ENCODE measurements around the gene TRIM64. TPM values are rescaled to one million over a fixed set of nuclear protein-coding genes. Genes with fewer than 3 reads are reported as not detected.
"Not testable (repeated sequence)": the region's sequence is repeated elsewhere in the genome, so short reads cannot be mapped to it uniquely, and the experiment has no call there.

TRIM64 gene
- total RNA-seq, 1 experiment from 2014 or later: not detected

GRCh38 chr11:89922195-89922660 is 43.6 kb upstream of the TRIM64 start, which contains the start of gene TRIM49D1:
TSS of gene TRIM49D1 (minus strand) at chr11:89922245. CDS start at chr11:89917710, 4,535 bp downstream.
- Histone ChIP-seq H3K23ac (ENCODE audit: insufficient read length, low read depth, low read length) (no peak within 1 kb of the TSS), H2BK5ac (ENCODE audit: insufficient read length, low read length) (no peak within 1 kb of the TSS), H4K5ac (ENCODE audit: insufficient read length, low read depth, low read length) (no peak within 1 kb of the TSS), H2BK120ac (ENCODE audit: low read depth, low read length, poor library complexity, severe bottlenecking) (no peak within 1 kb of the TSS), H3K79me2 (ENCODE audit: insufficient read depth, low read length) (no peaks in the 10 kb centered on the region), H4K8ac (replicated peaks; ENCODE audit: insufficient read length, low read depth, low read length) (no peak within 1 kb of the TSS), H3K27me3 (ENCODE audit: insufficient read depth, low read length) (no peaks in the 10 kb centered on the region), H3K4me2 (ENCODE audit: insufficient read depth, insufficient read length, low read length) (no peak within 1 kb of the TSS), H3K23me2 (ENCODE audit: insufficient read length, low read depth, low read length, poor library complexity, severe bottlenecking) (no peaks in the 10 kb centered on the region), H3K14ac (ENCODE audit: insufficient read depth, low read length) (no peak within 1 kb of the TSS), H3K79me1 (ENCODE audit: insufficient read depth, low read depth, low read length, poor library complexity, severe bottlenecking) (no peaks in the 10 kb centered on the region), H2AFZ (ENCODE audit: low read length) (no peak within 1 kb of the TSS), H3K9ac (ENCODE audit: extremely low read depth, insufficient read length, low read length) (no peak within 1 kb of the TSS), H3K4me1 (ENCODE audit: insufficient read depth, low read length) (no peaks in the 10 kb centered on the region), H2BK12ac (ENCODE audit: insufficient read length, low read depth, low read length) (no peak within 1 kb of the TSS), H3K9me3 (ENCODE audit: control insufficient read depth, low read depth, low read length) (no peaks in the 10 kb centered on the region), H4K91ac (ENCODE audit: insufficient read length, low read depth, low read length) (no peak within 1 kb of the TSS), H3K4ac (ENCODE audit: low read depth, low read length) (no peak within 1 kb of the TSS), H2AK5ac (ENCODE audit: insufficient read length, low read length) (no peak within 1 kb of the TSS), H3K56ac (ENCODE audit: insufficient read length, low read depth, low read length) (no peak within 1 kb of the TSS), H3T11ph (ENCODE audit: low read length) (no peak within 1 kb of the TSS), H2BK20ac (ENCODE audit: low read depth, low read length, poor library complexity, severe bottlenecking) (no peak within 1 kb of the TSS), H3K27ac (ENCODE audit: insufficient read length, low read depth, low read length) (no peak within 1 kb of the TSS), H2BK15ac (ENCODE audit: low read depth, low read length) (no peak within 1 kb of the TSS), H3K18ac (ENCODE audit: insufficient read length, low read depth, low read length) (no peak within 1 kb of the TSS), H4K20me1 (ENCODE audit: control insufficient read depth, insufficient read depth, insufficient read length) (no peaks in the 10 kb centered on the region)
- no peak within 1 kb of the TSS; a peak in 1 of 7 replicates for H3K27ac Mint-ChIP-seq
- no peak within 1 kb of the TSS for H3K4me3 Mint-ChIP-seq
- no peak for DNase-seq
- H3K27me3 Mint-ChIP-seq (ENCODE audit: low read depth): no peaks in the 10 kb centered on the region
- H3K9me3 Mint-ChIP-seq: no peaks in the 10 kb centered on the region
- H3K36me3 Mint-ChIP-seq (ENCODE audit: insufficient read depth in 1 of 3, low read depth in 3 of 3): no peaks in the 10 kb centered on the region
- no peaks in the 10 kb centered on the region for H3K4me1 Mint-ChIP-seq
- TF ChIP-seq CTCF (conservative IDR thresholded peaks at IDR 0.05): no peak
- WGBS (ENCODE audit: extremely low coverage, insufficient read length, low lambda C conversion rate): no CpG with 5 or more reads among the region's 3 CpGs

GRCh38 chr11:89923764-89924163 is 42.1 kb upstream of the TRIM64 start, which contains the start of gene TRIM49D2:
TSS of gene TRIM49D2 (plus strand) at chr11:89924064. CDS start at chr11:89926762, 2,698 bp downstream.
- H3K4me1 ChIP-seq (ENCODE audit: insufficient read depth, low read length); H3K79me1 ChIP-seq (ENCODE audit: insufficient read depth, low read depth, low read length, poor library complexity, severe bottlenecking); H3K27ac ChIP-seq (ENCODE audit: insufficient read length, low read depth, low read length); H2BK20ac ChIP-seq (ENCODE audit: low read depth, low read length, poor library complexity, severe bottlenecking); H3T11ph ChIP-seq (ENCODE audit: low read length); H2BK5ac ChIP-seq (ENCODE audit: insufficient read length, low read length); DNase-seq; H4K5ac ChIP-seq (ENCODE audit: insufficient read length, low read depth, low read length); H3K14ac ChIP-seq (ENCODE audit: insufficient read depth, low read length); H3K56ac ChIP-seq (ENCODE audit: insufficient read length, low read depth, low read length); H3K27ac Mint-ChIP-seq; H3K79me2 ChIP-seq (ENCODE audit: insufficient read depth, low read length); H3K27me3 Mint-ChIP-seq (ENCODE audit: low read depth); H3K23me2 ChIP-seq (ENCODE audit: insufficient read length, low read depth, low read length, poor library complexity, severe bottlenecking); H3K36me3 Mint-ChIP-seq (ENCODE audit: insufficient read depth in 1 of 3, low read depth in 3 of 3); H3K9me3 Mint-ChIP-seq; H2BK15ac ChIP-seq (ENCODE audit: low read depth, low read length); H3K4me1 Mint-ChIP-seq; H2AK5ac ChIP-seq (ENCODE audit: insufficient read length, low read length); H3K18ac ChIP-seq (ENCODE audit: insufficient read length, low read depth, low read length); H2BK12ac ChIP-seq (ENCODE audit: insufficient read length, low read depth, low read length); H3K9me3 ChIP-seq (ENCODE audit: control insufficient read depth, low read depth, low read length); H2AFZ ChIP-seq (ENCODE audit: low read length); H3K27me3 ChIP-seq (ENCODE audit: insufficient read depth, low read length); H4K8ac ChIP-seq (replicated peaks; ENCODE audit: insufficient read length, low read depth, low read length); H2BK120ac ChIP-seq (ENCODE audit: low read depth, low read length, poor library complexity, severe bottlenecking); H4K91ac ChIP-seq (ENCODE audit: insufficient read length, low read depth, low read length); H4K20me1 ChIP-seq (ENCODE audit: control insufficient read depth, insufficient read depth, insufficient read length); H3K4me2 ChIP-seq (ENCODE audit: insufficient read depth, insufficient read length, low read length); H3K23ac ChIP-seq (ENCODE audit: insufficient read length, low read depth, low read length); H3K9ac ChIP-seq (ENCODE audit: extremely low read depth, insufficient read length, low read length); H3K4ac ChIP-seq (ENCODE audit: low read depth, low read length); H3K4me3 Mint-ChIP-seq: not testable (repeated sequence)
- no CpG with 5 or more reads among the region's 6 CpGs for WGBS (ENCODE audit: extremely low coverage, insufficient read length, low lambda C conversion rate)
